ENCODE data around the gene THADA. TPM values are rescaled to one million over a fixed set of nuclear protein-coding genes. Genes with fewer than 3 reads are reported as not detected.

Gene THADA
- total and polyA plus RNA-seq, 8 donors, result 9.4 to 25.1 (median 18.2) TPM

- Histone ChIP-seq H3K9me3 (no peaks in the 10 kb centered on the region), H3K36me3 (no peaks in the 10 kb centered on the region), H3K4me3 (no peak overlapping the region), H3K27me3 (no peaks in the 10 kb centered on the region), H3K4me1 (peaks cover 0 to 18% (median 12%) of the 10 kb centered on the region in 3 donors), H3K27ac (peak overlapping the region in 2 of 4 donors; percentile 18 to 23)
- FAIRE-seq, result no peak
- peak in 3 of 4 donors; percentile 25 to 54 (median 52) for ATAC-seq
- DNase-seq, result no peak
- 37 to 45% methylated on average over 4 of the region's 4 CpGs for WGBS, 2 donors
- TF ChIP-seq, protein P1, sequence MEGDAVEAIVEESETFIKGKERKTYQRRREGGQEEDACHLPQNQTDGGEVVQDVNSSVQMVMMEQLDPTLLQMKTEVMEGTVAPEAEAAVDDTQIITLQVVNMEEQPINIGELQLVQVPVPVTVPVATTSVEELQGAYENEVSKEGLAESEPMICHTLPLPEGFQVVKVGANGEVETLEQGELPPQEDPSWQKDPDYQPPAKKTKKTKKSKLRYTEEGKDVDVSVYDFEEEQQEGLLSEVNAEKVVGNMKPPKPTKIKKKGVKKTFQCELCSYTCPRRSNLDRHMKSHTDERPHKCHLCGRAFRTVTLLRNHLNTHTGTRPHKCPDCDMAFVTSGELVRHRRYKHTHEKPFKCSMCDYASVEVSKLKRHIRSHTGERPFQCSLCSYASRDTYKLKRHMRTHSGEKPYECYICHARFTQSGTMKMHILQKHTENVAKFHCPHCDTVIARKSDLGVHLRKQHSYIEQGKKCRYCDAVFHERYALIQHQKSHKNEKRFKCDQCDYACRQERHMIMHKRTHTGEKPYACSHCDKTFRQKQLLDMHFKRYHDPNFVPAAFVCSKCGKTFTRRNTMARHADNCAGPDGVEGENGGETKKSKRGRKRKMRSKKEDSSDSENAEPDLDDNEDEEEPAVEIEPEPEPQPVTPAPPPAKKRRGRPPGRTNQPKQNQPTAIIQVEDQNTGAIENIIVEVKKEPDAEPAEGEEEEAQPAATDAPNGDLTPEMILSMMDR (IDR thresholded peaks at IDR 0.05), result no peak
- intact Hi-C loops (cut with DNase I), result loop anchor here in 1 of 3 donors (10.0 kb wide), 2 partner anchors 248 to 538 kb away; no protein-coding TSS in a partner anchor
Measured at GRCh38 chr2:43482961-43483360, 112.9 kb downstream of the THADA start.

DNA sequence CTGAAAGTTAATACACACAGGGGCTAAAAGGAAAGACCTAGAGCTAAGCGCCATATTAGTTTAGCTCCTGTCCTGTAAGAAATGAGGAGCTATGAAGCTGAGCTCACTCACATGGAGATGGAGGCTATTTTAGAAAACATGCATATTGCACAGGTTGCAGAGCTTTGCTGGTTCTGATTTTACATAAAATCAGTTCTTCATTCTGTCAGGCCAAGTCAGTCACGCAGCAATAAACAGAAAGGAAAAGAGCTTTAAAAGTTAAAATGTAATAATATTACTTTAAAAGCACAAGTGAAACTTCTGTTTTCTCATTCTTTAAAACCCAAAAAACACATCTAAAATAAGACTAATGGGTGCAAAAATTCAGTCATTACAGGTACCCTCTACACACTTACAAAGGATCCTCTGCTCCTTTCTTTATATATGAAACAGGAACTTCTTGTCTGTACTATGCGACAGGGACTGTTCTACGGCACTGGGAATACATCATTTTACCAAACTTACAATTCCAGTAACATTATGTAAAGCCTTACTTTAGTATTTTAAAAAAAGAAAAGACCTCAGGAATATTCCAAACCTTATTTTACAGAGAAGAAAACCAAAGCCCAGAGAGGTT is 113.8 kb downstream of the THADA start:
- no peak for FAIRE-seq
- no peaks in the 10 kb centered on the region for H3K36me3 ChIP-seq
- no peak overlapping the region for H3K27ac ChIP-seq
- no peaks in the 10 kb centered on the region for H3K27me3 ChIP-seq
- TF ChIP-seq, protein P1 (IDR thresholded peaks at IDR 0.05), result no peak
- intact Hi-C loops (cut with DNase I), result loop anchor here in 1 of 3 donors (10.0 kb wide), 2 partner anchors 247 to 537 kb away; no protein-coding TSS in a partner anchor
- no peak for ATAC-seq
- peaks cover 0 to 18% (median 12%) of the 10 kb centered on the region in 3 donors for H3K4me1 ChIP-seq
- H3K4me3 ChIP-seq, result no peak overlapping the region
- WGBS, 2 donors, result 95 to 99% methylated on average over 4 of the region's 4 CpGs
- DNase-seq, result no peak
- no peaks in the 10 kb centered on the region for H3K9me3 ChIP-seq

DNA sequence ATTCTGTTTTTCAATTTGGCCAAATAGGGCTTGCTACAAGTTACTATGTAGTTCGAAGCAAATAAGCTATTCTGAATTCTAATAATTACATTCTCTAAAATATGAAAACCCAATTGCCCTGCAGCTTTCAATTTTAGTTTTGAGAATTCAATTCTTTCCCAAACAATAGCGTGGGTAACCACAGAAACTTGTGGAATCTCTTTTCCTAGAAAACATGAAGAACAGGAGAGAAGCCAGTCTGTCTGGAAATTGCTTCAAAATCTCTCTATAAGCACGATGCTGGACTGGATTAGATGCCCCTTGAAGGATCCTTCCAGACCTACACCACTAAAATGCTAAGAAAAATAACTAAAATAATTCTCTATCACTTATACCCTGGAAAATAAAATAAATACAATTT is 115.0 kb downstream of the THADA start:
- Histone ChIP-seq H3K36me3 (no peaks in the 10 kb centered on the region), H3K4me1 (peaks cover 0 to 18% (median 12%) of the 10 kb centered on the region in 3 donors), H3K27me3 (no peaks in the 10 kb centered on the region), H3K9me3 (no peaks in the 10 kb centered on the region), H3K27ac (no peak overlapping the region), H3K4me3 (no peak overlapping the region)
- no peak for ATAC-seq
- intact Hi-C loops (cut with DNase I), result loop anchor here in 1 of 3 donors (10.0 kb wide), 2 partner anchors 246 to 536 kb away; no protein-coding TSS in a partner anchor
- FAIRE-seq, result no peak
- TF ChIP-seq, protein P1 (IDR thresholded peaks at IDR 0.05), result no peak
- 98% methylated on average over 3 of the region's 3 CpGs for WGBS, 2 donors
- DNase-seq, result no peak

DNA sequence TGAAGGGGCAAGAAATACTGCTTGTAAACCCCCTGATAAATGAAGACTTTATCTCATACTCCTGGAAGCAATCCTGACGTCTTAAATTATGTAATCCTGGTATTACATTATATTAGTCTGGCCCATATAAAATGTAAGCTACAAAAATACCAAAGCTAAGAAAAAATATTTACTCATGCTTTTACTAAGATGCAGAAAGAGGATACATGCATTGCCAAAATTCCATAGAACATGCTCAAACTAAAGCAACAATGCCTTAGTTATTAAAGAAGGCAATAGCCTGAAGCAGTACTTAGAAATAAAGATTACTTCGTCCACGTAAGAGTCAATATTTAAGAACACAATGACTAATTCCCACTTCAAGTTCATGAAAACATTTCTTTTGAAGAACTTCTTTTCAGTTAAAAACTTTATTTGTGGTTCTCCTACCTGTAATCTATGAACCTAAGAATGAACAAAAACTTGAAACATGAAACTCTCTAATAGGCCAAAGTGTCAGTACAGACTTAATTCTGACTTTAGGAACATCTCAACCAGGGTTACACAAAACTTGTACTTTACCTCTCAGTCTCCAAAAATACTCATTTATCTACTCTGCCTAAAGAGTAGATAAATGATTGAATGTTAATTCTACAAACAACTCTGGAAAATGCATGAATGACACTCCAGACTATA is 117.3 kb downstream of the THADA start:
- FAIRE-seq, result peak; percentile 34
- TF ChIP-seq, protein P1 (IDR thresholded peaks at IDR 0.05), result no peak
- Histone ChIP-seq H3K4me1 (peaks cover 0 to 11% (median 6%) of the 10 kb centered on the region in 3 donors), H3K4me3 (no peak overlapping the region), H3K27me3 (no peaks in the 10 kb centered on the region), H3K36me3 (no peaks in the 10 kb centered on the region), H3K27ac (no peak overlapping the region), H3K9me3 (no peaks in the 10 kb centered on the region)
- no peak for ATAC-seq
- intact Hi-C loops (cut with DNase I), result loop anchor here in 1 of 3 donors (10.0 kb wide), 1 partner anchor 244 kb away; no protein-coding TSS in a partner anchor
- no peak for DNase-seq
- WGBS, 2 donors, result 64 to 70% methylated on average over 3 of the region's 3 CpGs

Measured in pancreas (tissue), 10 donors.